DMS 273 treated with DMSO at 0.1 percent for 48 hours (cell line): Measurements from ENCODE around the gene IER2.
"Not testable (repeated sequence)": the region's sequence is repeated elsewhere in the genome, so short reads cannot be mapped to it uniquely, and the experiment has no call there.

ENCODE experiments used
- DNase-seq: peaks from one replicate; lab custom pipeline; 2025; lab: John Stamatoyannopoulos, UW

IER2 gene

GRCh38 chr19:13139633-13140311 lies 10.4 kb upstream of the IER2 start:
- no peak for DNase-seq

GRCh38 chr19:13146763-13147563 lies 3.2 kb upstream of the IER2 start:
- no peak for DNase-seq

- DNase-seq: not testable (repeated sequence)
These were observed 1.0 kb upstream of the IER2 start for GRCh38 chr19:13149173-13149627.

GRCh38 chr19:13149628-13150186 lies 504 bp upstream of the IER2 start:
- DNase-seq: no peak

GRCh38 chr19:13150931-13151604 lies 857 bp downstream of the IER2 start:
- DNase-seq: no peak

GRCh38 chr19:13151605-13152355 lies 1.6 kb downstream of the IER2 start:
- DNase-seq: peak; percentile 93

GRCh38 chr19:13152356-13152973 lies 2.3 kb downstream of the IER2 start:
- no peak for DNase-seq

- DNase-seq: peak; percentile 66
These were observed 2.9 kb downstream of the IER2 start for GRCh38 chr19:13152974-13153568.

- no peak for DNase-seq
These were observed 3.5 kb downstream of the IER2 start for GRCh38 chr19:13153569-13154240.

GRCh38 chr19:13154241-13154778 lies 4.1 kb downstream of the IER2 start:
- DNase-seq: no peak

GRCh38 chr19:13154911-13155471 lies 4.8 kb downstream of the IER2 start:
- no peak for DNase-seq

GRCh38 chr19:13155472-13156359 lies 5.5 kb downstream of the IER2 start:
- DNase-seq: no peak

- no peak for DNase-seq
These were observed 9.5 kb downstream of the IER2 start for GRCh38 chr19:13159713-13160112.

GRCh38 chr19:13160557-13160956 lies 10.3 kb downstream of the IER2 start:
- DNase-seq: no peak

GRCh38 chr19:13162724-13163608 lies 12.8 kb downstream of the IER2 start:
- DNase-seq: peak; percentile 88

- peak; percentile 61 for DNase-seq
These were observed 13.6 kb downstream of the IER2 start for GRCh38 chr19:13163609-13164342.
